Loucy (cell line): ENCODE measurements around the gene ALDH1A3.

Experiments
- H2AFZ ChIP-seq: fragments of 200-600 bp; sonication (generic); 2 replicates; pipeline ENCODE4 v1.6.0; 2016; ENCODE audit warnings: antibody characterized with exemption, mild to moderate bottlenecking, low read length, moderate library complexity
- H3F3A ChIP-seq: fragments of 200-600 bp; 2 replicates; pipeline ENCODE4 v1.6.0; 2016; ENCODE audit warnings: antibody characterized with exemption, low read depth, mild to moderate bottlenecking
- H3K27me3 ChIP-seq: fragments of 200-600 bp; sonication (generic); 2 replicates; pipeline ENCODE4 v1.6.1; 2014; ENCODE audit warnings: low read length, mild to moderate bottlenecking; ENCODE audit not compliant: insufficient read depth, poor library complexity, severe bottlenecking
- H3K36me3 ChIP-seq: fragments of 200-600 bp; sonication (generic); 2 replicates; pipeline ENCODE4 v1.6.1; 2016; ENCODE audit warnings: low read length; ENCODE audit not compliant: insufficient read depth
- H3K4me1 ChIP-seq: fragments of 200-600 bp; sonication (generic); 2 replicates; pipeline ENCODE4 v1.5.1; 2014; ENCODE audit warnings: low read length, mild to moderate bottlenecking; ENCODE audit not compliant: insufficient read depth, poor library complexity, severe bottlenecking
- H3K4me2 ChIP-seq: fragments of 200-600 bp; sonication (generic); 2 replicates; pipeline ENCODE4 v1.6.0; 2014; ENCODE audit warnings: antibody characterized with exemption, low read length, low read depth, mild to moderate bottlenecking; ENCODE audit not compliant: poor library complexity, severe bottlenecking
- H3K4me3 ChIP-seq: fragments of 200-600 bp; sonication (generic); 2 replicates; pipeline ENCODE4 v1.5.1; 2014; ENCODE audit warnings: low read length, mild to moderate bottlenecking, mixed read lengths; ENCODE audit not compliant: poor library complexity, severe bottlenecking
- H3K79me2 ChIP-seq: fragments of 200-600 bp; sonication (generic); 2 replicates; pipeline ENCODE4 v1.6.1; 2014; ENCODE audit warnings: low read length; ENCODE audit not compliant: insufficient read depth
- H3K9ac ChIP-seq: fragments of 200-600 bp; sonication (generic); 2 replicates; pipeline ENCODE4 v1.6.0; 2014; ENCODE audit warnings: mild to moderate bottlenecking, low read depth, low read length, moderate library complexity; ENCODE audit not compliant: poor library complexity, severe bottlenecking
- H3K9me2 ChIP-seq: fragments of 200-600 bp; sonication (generic); replicated peaks from 2 replicates; pipeline ENCODE4 v1.6.1; 2016; ENCODE audit warnings: low read depth, low read length, mixed read lengths
- H3K9me3 ChIP-seq: fragments of 200-600 bp; sonication (generic); 2 replicates; pipeline ENCODE4 v1.6.1; 2014; ENCODE audit warnings: mild to moderate bottlenecking, antibody characterized with exemption, low read length, low read depth; ENCODE audit not compliant: insufficient read depth
- H4K20me1 ChIP-seq: fragments of 200-600 bp; sonication (generic); 2 replicates; pipeline ENCODE4 v1.6.0; 2014; ENCODE audit warnings: antibody characterized with exemption, low read length, mild to moderate bottlenecking; ENCODE audit not compliant: insufficient read depth, poor library complexity, severe bottlenecking
- CTCF ChIP-seq: fragments of 200-600 bp; sonication (generic); conservative IDR thresholded peaks from 2 replicates; pipeline ENCODE4 v1.5.1; 2014; ENCODE audit warnings: mild to moderate bottlenecking, antibody characterized with exemption, low read length
- EZH2phosphoT487 ChIP-seq: fragments of 200-600 bp; IDR thresholded peaks from 2 replicates; pipeline ENCODE4 v1.6.1; 2018; ENCODE audit warnings: antibody characterized with exemption, mild to moderate bottlenecking, moderate library complexity, borderline replicate concordance

Gene ALDH1A3

GRCh38 chr15:100898661-100899462 is 19.2 kb downstream of the ALDH1A3 start:
- Histone ChIP-seq H3K27me3 (no peaks in the 10 kb centered on the region), H3K79me2 (no peaks in the 10 kb centered on the region), H3F3A (no peaks in the 10 kb centered on the region), H3K4me1 (no peaks in the 10 kb centered on the region), H3K4me2 (no peak overlapping the region), H3K4me3 (no peak overlapping the region), H3K36me3 (no peaks in the 10 kb centered on the region), H3K9me2 (no peaks in the 10 kb centered on the region), H4K20me1 (no peaks in the 10 kb centered on the region), H3K9ac (no peak overlapping the region), H3K9me3 (no peaks in the 10 kb centered on the region), H2AFZ (no peak overlapping the region)
- TF ChIP-seq EZH2phosphoT487 (no peak), CTCF (no peak)

GRCh38 chr15:100899601-100900000 is 20.0 kb downstream of the ALDH1A3 start:
- Histone ChIP-seq H3K27me3 (no peaks in the 10 kb centered on the region), H3K9me2 (no peaks in the 10 kb centered on the region), H3K9me3 (no peaks in the 10 kb centered on the region), H3K9ac (no peak overlapping the region), H3K4me3 (no peak overlapping the region), H3K36me3 (no peaks in the 10 kb centered on the region), H3F3A (no peaks in the 10 kb centered on the region), H3K79me2 (no peaks in the 10 kb centered on the region), H3K4me1 (no peaks in the 10 kb centered on the region), H4K20me1 (no peaks in the 10 kb centered on the region), H3K4me2 (no peak overlapping the region), H2AFZ (no peak overlapping the region)
- no peak for TF ChIP-seq EZH2phosphoT487
- no peak for TF ChIP-seq CTCF

GRCh38 chr15:100900136-100900794 is 20.6 kb downstream of the ALDH1A3 start:
- Histone ChIP-seq H3K79me2 (no peaks in the 10 kb centered on the region), H3K9me3 (no peaks in the 10 kb centered on the region), H3K9ac (no peak overlapping the region), H3K4me3 (no peak overlapping the region), H3K4me2 (no peak overlapping the region), H3K4me1 (no peaks in the 10 kb centered on the region), H3K9me2 (no peaks in the 10 kb centered on the region), H3K27me3 (no peaks in the 10 kb centered on the region), H2AFZ (no peak overlapping the region), H3K36me3 (no peaks in the 10 kb centered on the region), H3F3A (no peaks in the 10 kb centered on the region), H4K20me1 (no peaks in the 10 kb centered on the region)
- no peak for TF ChIP-seq EZH2phosphoT487
- no peak for TF ChIP-seq CTCF
